ENCODE results near the gene TTLL11. TPM values are rescaled to one million over a fixed set of nuclear protein-coding genes. Genes with fewer than 3 reads are reported as not detected.

TTLL11 gene
- total RNA-seq, 6 experiments from 2014 or later: 3.2 to 5.2 (median 4.1) TPM

DNA sequence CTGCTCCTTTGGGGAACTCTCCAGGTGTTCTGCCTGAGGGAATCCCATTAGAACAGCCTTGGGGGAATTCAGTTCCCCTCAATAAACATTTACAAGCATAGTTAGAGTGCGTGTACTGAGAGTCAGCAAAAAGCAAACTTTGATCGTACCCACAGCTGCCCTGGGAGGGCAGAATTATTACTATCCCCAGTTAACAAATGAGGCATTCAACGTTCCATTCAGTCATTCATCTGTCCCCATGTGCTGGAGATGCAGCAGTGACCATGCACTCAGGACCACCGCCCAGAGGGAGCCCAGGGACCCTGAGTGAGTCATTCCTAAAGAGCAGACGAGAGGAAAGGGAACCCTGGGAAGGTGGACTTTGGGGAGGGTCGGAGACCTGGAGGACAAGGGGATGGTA lies 19.1 kb upstream of the TTLL11 start:
- ATAC-seq (no peak), DNase-seq (no peak)
- 67% methylated on average over 6 of the region's 6 CpGs for WGBS (ENCODE audit: insufficient coverage, low coverage, low lambda C conversion rate, missing lambda C conversion rate)
- Histone ChIP-seq H3K27ac (no peak overlapping the region), H3K36me3 (no peaks in the 10 kb centered on the region), H3K9me3 (no peaks in the 10 kb centered on the region), H3K4me1 (no peaks in the 10 kb centered on the region), H3K4me3 (no peak overlapping the region), H3K27me3 (no peaks in the 10 kb centered on the region)
- intact Hi-C loops (cut with DNase I): no loop called here
- TF ChIP-seq, protein P1, sequence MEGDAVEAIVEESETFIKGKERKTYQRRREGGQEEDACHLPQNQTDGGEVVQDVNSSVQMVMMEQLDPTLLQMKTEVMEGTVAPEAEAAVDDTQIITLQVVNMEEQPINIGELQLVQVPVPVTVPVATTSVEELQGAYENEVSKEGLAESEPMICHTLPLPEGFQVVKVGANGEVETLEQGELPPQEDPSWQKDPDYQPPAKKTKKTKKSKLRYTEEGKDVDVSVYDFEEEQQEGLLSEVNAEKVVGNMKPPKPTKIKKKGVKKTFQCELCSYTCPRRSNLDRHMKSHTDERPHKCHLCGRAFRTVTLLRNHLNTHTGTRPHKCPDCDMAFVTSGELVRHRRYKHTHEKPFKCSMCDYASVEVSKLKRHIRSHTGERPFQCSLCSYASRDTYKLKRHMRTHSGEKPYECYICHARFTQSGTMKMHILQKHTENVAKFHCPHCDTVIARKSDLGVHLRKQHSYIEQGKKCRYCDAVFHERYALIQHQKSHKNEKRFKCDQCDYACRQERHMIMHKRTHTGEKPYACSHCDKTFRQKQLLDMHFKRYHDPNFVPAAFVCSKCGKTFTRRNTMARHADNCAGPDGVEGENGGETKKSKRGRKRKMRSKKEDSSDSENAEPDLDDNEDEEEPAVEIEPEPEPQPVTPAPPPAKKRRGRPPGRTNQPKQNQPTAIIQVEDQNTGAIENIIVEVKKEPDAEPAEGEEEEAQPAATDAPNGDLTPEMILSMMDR (IDR thresholded peaks at IDR 0.05): no peak
- TF ChIP-seq POLR2A (IDR thresholded peaks at IDR 0.05): no peak

DNA sequence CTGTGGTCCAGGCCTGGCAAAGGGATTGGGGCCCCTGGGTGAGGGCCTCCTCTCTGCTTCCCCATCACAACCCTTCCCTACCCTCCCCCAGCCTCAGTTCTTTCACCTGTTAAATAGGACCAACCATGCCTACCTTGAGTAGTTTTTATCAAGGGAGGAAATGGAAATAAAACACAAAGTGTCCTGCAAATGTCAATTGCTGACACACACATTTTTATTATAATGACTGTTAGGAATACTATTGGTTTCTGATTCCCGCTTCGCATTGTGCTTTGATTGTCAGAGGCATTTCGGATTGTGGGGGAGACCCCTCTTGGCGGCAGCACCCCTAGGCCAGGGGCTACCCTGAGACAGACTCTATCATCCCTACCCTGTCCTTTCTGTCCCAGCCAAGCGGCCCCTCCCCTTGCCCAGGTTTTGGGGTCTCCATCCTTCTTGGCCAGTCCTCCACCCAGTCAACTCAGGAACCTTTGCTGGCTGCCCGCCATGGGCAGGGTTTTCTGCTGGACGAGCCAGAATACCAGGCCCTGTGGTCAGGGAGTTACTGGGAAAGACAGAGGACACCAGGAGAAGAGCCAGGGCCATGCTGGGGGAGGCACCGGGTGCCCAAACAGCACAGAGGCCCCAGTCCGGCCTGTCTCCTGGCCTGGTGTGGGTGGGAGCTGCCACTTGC lies 18.4 kb upstream of the TTLL11 start:
- Histone ChIP-seq H3K9me3 (no peaks in the 10 kb centered on the region), H3K27me3 (no peaks in the 10 kb centered on the region), H3K4me3 (no peak overlapping the region), H3K27ac (no peak overlapping the region), H3K4me1 (no peaks in the 10 kb centered on the region), H3K36me3 (no peaks in the 10 kb centered on the region)
- intact Hi-C loops (cut with DNase I): no loop called here
- ATAC-seq (no peak), DNase-seq (no peak)
- no peak for TF ChIP-seq POLR2A (IDR thresholded peaks at IDR 0.05)
- TF ChIP-seq, protein P1 (IDR thresholded peaks at IDR 0.05): no peak
- WGBS (ENCODE audit: insufficient coverage, low coverage, low lambda C conversion rate, missing lambda C conversion rate): 85% methylated on average over 5 of the region's 9 CpGs

DNA sequence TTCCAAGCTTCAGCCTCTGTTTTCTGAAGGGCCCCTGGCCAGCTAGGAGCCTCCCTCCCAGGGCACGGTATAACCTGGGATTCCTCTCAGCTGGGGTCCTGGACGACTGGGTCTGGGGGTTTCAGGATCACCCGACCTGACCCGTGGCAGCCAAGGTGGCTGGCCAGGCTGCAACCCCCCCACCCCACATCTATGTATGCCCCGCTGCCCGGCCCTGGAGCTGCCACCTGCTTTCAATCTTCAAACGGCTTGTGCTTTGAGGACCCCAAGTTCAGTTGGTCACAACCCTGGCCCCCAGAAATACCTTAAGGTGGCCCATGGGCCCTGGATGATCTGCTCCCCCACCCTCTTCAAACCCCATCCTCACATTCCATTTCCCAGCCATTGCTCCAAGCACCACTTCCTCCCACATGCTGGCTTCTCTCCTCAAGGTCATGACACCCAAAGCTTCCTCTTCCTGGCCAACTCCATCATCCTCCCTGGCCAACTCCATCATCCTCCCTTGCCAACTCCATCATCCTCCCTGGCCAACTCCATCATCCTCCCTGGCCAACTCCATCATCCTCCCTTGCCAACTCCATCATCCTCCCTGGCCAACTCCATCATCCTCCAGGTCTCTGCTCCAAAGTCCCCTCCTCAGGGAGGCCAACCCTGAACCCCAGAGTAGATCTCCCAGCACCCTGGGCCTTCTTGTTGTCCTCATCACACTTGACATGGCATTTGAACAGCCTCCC lies 17.2 kb upstream of the TTLL11 start:
- Histone ChIP-seq H3K36me3 (no peaks in the 10 kb centered on the region), H3K27me3 (no peaks in the 10 kb centered on the region), H3K4me3 (no peak overlapping the region), H3K9me3 (no peaks in the 10 kb centered on the region), H3K4me1 (no peaks in the 10 kb centered on the region), H3K27ac (no peak overlapping the region)
- no CpG with 5 or more reads among the region's 7 CpGs for WGBS (ENCODE audit: insufficient coverage, low coverage, low lambda C conversion rate, missing lambda C conversion rate)
- intact Hi-C loops (cut with DNase I): no loop called here
- DNase-seq: no peak
- no peak for ATAC-seq
- TF ChIP-seq, protein P1 (IDR thresholded peaks at IDR 0.05): no peak
- TF ChIP-seq POLR2A (IDR thresholded peaks at IDR 0.05): no peak

DNA sequence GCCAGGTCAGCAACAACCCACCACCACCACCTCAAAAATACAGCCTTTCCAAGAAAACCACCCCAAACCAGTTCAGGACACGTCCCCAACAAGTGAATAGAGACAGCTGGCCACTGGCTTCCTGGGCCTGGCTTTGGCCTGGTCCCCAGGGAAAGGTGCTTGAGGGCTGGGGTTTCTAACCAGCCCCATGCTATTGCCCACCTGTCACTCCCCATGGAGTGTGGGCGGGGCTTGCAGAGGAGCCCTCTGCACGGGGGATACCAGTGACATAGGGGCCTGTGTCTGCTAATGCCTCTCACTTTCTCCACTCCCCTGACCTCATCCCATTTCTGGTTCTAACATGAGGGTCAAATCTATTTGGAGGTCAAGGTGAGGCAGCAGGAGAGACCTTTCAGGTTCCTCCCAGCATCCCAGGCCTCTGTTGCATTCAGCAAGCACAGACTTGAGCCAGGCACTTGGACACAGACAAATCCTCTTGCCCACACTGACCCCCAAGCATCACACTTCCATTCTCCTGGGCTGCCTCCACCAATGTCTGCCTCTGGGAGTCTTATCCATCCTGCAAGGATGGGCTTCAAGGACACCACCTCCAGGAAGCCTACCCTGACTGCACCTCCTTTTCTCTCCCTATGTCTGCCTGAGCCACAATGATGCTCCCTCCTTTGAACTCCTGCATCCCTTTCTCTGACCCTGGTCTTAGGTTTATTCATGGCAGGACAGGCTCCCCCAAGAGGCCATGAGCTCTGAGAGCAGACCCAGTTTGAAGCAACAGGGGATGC lies 16.1 kb upstream of the TTLL11 start:
- DNase-seq (no peak), ATAC-seq (no peak)
- TF ChIP-seq, protein P1 (IDR thresholded peaks at IDR 0.05): no peak
- no peak for TF ChIP-seq POLR2A (IDR thresholded peaks at IDR 0.05)
- no peaks in the 10 kb centered on the region for H3K36me3 ChIP-seq
- no peaks in the 10 kb centered on the region for H3K9me3 ChIP-seq
- intact Hi-C loops (cut with DNase I): no loop called here
- H3K27ac ChIP-seq: no peak overlapping the region
- no peaks in the 10 kb centered on the region for H3K4me1 ChIP-seq
- H3K4me3 ChIP-seq: no peak overlapping the region
- no CpG with 5 or more reads among the region's 3 CpGs for WGBS (ENCODE audit: insufficient coverage, low coverage, low lambda C conversion rate, missing lambda C conversion rate)
- no peaks in the 10 kb centered on the region for H3K27me3 ChIP-seq

Measured in right lobe of liver (tissue), 6 donors.